Activated CD8-positive, alpha-beta T cell treated with anti-CD3 and anti-CD28 coated beads for 36 hours (primary cell): ENCODE data around the gene ASF1B. TPM values are rescaled to one million over a fixed set of nuclear protein-coding genes. Genes with fewer than 3 reads are reported as not detected.

Source experiments
- ATAC-seq: fragments of 200-7000 bp; cut with Tn5 transposase; one replicate; pipeline ENCODE4 v1.10.0; 2021; ENCODE audit warnings: mild to moderate bottlenecking, moderate library complexity
- CTCF ChIA-PET: fragments of 350-600 bp; sonication (Branson Sonifier 250); formaldehyde crosslinking; loops from one replicate; lab custom pipeline; 2021; ENCODE audit warnings: antibody characterized with exemption; lab: Charles Lee
- POLR2A ChIA-PET: fragments of 350-600 bp; sonication (Branson Sonifier 250); formaldehyde crosslinking; loops from one replicate; lab custom pipeline; 2021; ENCODE audit warnings: antibody characterized with exemption; lab: Charles Lee
- DNase-seq: peaks from one replicate; pipeline ENCODE4 v3.0.0-alpha.2; 2020
- H3K27ac Mint-ChIP-seq: one replicate; pipeline ENCODE4 v1.8.0; 2021; ENCODE audit warnings: mild to moderate bottlenecking, mixed read lengths
- H3K27me3 Mint-ChIP-seq: one replicate; pipeline ENCODE4 v1.8.0; 2021; ENCODE audit warnings: mixed read lengths
- H3K36me3 Mint-ChIP-seq: one replicate; pipeline ENCODE4 v1.8.0; 2021; ENCODE audit warnings: low read depth, mixed read lengths
- H3K4me1 Mint-ChIP-seq: one replicate; pipeline ENCODE4 v1.8.0; 2021; ENCODE audit warnings: low read depth, mixed read lengths
- H3K4me3 Mint-ChIP-seq: one replicate; pipeline ENCODE4 v1.8.0; 2021; ENCODE audit warnings: mild to moderate bottlenecking, moderate library complexity, mixed read lengths
- H3K9me3 Mint-ChIP-seq: one replicate; pipeline ENCODE4 v1.8.0; 2021; ENCODE audit warnings: mixed read lengths
- CTCF ChIP-seq: fragments of 200-600 bp; IDR thresholded peaks from one replicate; pipeline ENCODE4 v1.8.0; 2022; ENCODE audit warnings: antibody characterized with exemption, mild to moderate bottlenecking
- intact Hi-C: fragments of 100-400 bp; cut with micrococcal nuclease; formaldehyde crosslinking; loops from one replicate; pipeline ENCODE4 v1.10.0; 2022
- total RNA-seq, 2 experiments: library from RNA; stranded (reverse); gene quantifications; one replicate each; pipeline ENCODE4 v1.2.3, GENCODE V29; 2021

Gene ASF1B
- total RNA-seq, 2 experiments from 2014 or later = 53.5 to 55.3 TPM

GRCh38 chr19:14150770-14151661 is 14.6 kb upstream of the ASF1B start:
- H3K27me3 Mint-ChIP-seq = no peaks in the 10 kb centered on the region
- no peak overlapping the region for H3K27ac Mint-ChIP-seq

DNA sequence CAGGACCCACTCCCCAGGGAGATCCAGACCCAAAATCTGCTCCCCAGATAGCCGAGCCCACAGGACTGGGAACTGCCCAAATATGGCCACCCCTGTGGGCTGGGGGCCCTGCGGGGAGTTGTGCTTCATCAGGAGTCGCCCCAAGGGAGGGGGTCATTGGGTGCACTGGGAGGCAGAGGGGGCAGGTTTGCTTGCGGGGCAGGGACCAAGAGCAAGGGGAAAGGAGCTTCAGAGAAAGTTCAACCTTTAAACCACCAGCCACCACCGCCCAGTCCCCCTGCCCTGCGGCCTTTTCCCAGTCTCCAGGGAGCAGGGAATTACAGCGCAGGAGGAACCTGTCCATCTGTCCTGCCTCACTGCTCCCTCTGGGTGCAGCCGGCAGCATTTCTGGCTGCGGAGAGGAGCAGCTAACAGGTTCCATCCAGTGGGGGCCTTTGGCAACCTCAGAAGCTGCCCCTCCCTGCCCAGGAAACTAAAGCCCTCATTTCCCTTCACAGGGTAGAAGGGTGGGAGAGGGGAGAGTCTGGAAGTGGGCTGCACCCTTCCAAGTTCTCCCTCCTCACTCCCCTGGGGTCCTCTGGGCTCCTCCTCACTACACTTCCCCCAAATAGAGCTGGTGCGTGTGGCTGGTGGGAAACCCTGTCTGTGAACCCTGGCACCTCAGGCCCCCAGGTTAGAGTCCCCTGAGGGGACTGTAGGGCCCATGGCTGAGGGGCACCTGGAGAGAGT is 13.8 kb upstream of the ASF1B start:
- H3K4me3 Mint-ChIP-seq = peak overlapping the region; percentile 60
- H3K27me3 Mint-ChIP-seq = no peaks in the 10 kb centered on the region
- intact Hi-C loops = no loop called here
- H3K9me3 Mint-ChIP-seq = no peaks in the 10 kb centered on the region
- POLR2A ChIA-PET = interaction anchor here (0.7 to 1.3 kb wide), 5 partner anchors 10 to 328 kb away, joined by 3 to 4 read pairs (median 3); no protein-coding TSS in a partner anchor
- CTCF ChIA-PET = interaction anchor here (1.3 to 2.0 kb wide), 4 partner anchors 14 to 255 kb away, joined by 3 to 10 read pairs (median 6); partner anchors contain the start of gene ASF1B
- H3K4me1 Mint-ChIP-seq = peaks cover 36% of the 10 kb centered on the region
- H3K27ac Mint-ChIP-seq = peak overlapping the region; percentile 88
- no peak for TF ChIP-seq CTCF
- ATAC-seq (no peak), DNase-seq (no peak)
- no peaks in the 10 kb centered on the region for H3K36me3 Mint-ChIP-seq

More at GRCh38 chr19:14150770-14151661, 14.6 kb upstream of the ASF1B start:
- TF ChIP-seq CTCF = no peak
- H3K4me1 Mint-ChIP-seq = peaks cover 28% of the 10 kb centered on the region
- ATAC-seq = no peak
- intact Hi-C loops = no loop called here
- POLR2A ChIA-PET = interaction anchor here (1.0 to 1.3 kb wide), 3 partner anchors 10 to 327 kb away, joined by 3 to 4 read pairs (median 4); no protein-coding TSS in a partner anchor
- DNase-seq = no peak
- H3K9me3 Mint-ChIP-seq = no peaks in the 10 kb centered on the region
- CTCF ChIA-PET = interaction anchor here (1.5 to 2.0 kb wide), 3 partner anchors 14 to 255 kb away, joined by 4 to 10 read pairs (median 9); partner anchors contain the start of gene ASF1B
- no peak overlapping the region for H3K4me3 Mint-ChIP-seq
- H3K36me3 Mint-ChIP-seq = no peaks in the 10 kb centered on the region

GRCh38 chr19:14149509-14149994 is 13.2 kb upstream of the ASF1B start:
- CTCF ChIA-PET = interaction anchor here (1.1 to 2.0 kb wide), 5 partner anchors 13 to 256 kb away, joined by 3 to 10 read pairs (median 4); partner anchors contain the start of gene ASF1B
- intact Hi-C loops = no loop called here
- no peaks in the 10 kb centered on the region for H3K27me3 Mint-ChIP-seq

More at GRCh38 chr19:14149509-14149994, 13.2 kb upstream of the ASF1B start:
- peak overlapping the region; percentile 88 for H3K27ac Mint-ChIP-seq
- no peaks in the 10 kb centered on the region for H3K36me3 Mint-ChIP-seq
- H3K4me3 Mint-ChIP-seq = peak overlapping the region; percentile 60
- POLR2A ChIA-PET = interaction anchor here (0.6 to 1.3 kb wide), 4 partner anchors 11 to 182 kb away, joined by 3 to 4 read pairs (median 3); no protein-coding TSS in a partner anchor
- no peak for TF ChIP-seq CTCF
- H3K4me1 Mint-ChIP-seq = peaks cover 38% of the 10 kb centered on the region
- ATAC-seq (peak; percentile 75), DNase-seq (peak; percentile 61)
- no peaks in the 10 kb centered on the region for H3K9me3 Mint-ChIP-seq
